GM12878 (cell line): ENCODE data around the gene SARS1.

Experiments
- EP300 ChIP-seq, 2 experiments: fragments of 150-350 bp in 1 of 2; IDR thresholded peaks; 2 replicates each; pipeline ENCODE4 v1.6.1; 2011 to 2012; ENCODE audit warnings: low read depth in 2 of 2, low read length in 2 of 2, borderline replicate concordance in 1 of 2, improper control_type of control experiment in 1 of 2, inconsistent platforms in 1 of 2; ENCODE audit not compliant: control insufficient read depth in 1 of 2
- EZH2 ChIP-seq: IDR thresholded peaks from 2 replicates; pipeline ENCODE4 v1.6.1; 2012; ENCODE audit warnings: low read depth, mild to moderate bottlenecking, control low read depth, inconsistent platforms, low read length, borderline replicate concordance; ENCODE audit not compliant: control insufficient read depth
- GABPA ChIP-seq: IDR thresholded peaks from 2 replicates; pipeline ENCODE4 v1.6.1; 2014; ENCODE audit warnings: antibody characterized with exemption, low read depth, mild to moderate bottlenecking, inconsistent platforms
- SREBF2 ChIP-seq: IDR thresholded peaks from 2 replicates; pipeline ENCODE4 v1.6.1; 2012; ENCODE audit warnings: mild to moderate bottlenecking, low read length
- STAT1 ChIP-seq: fragments of 450-650 bp; conservative IDR thresholded peaks from 2 replicates; pipeline ENCODE4 v1.6.1; 2014; ENCODE audit warnings: antibody characterized with exemption, mild to moderate bottlenecking
- YY1 ChIP-seq: IDR thresholded peaks from 2 replicates; pipeline ENCODE4 v1.6.1; 2011; ENCODE audit warnings: low read depth, mild to moderate bottlenecking, low read length
- TF ChIP-seq, protein P1 (sequence below), 3 experiments: IDR thresholded peaks in 2 of 3; conservative IDR thresholded peaks in 1 of 3; 2 replicates each; pipeline ENCODE4 v1.5.1; 2011; ENCODE audit warnings: low read depth in 3 of 3, low read length in 3 of 3, mild to moderate bottlenecking in 3 of 3, control low read depth in 2 of 3, moderate library complexity in 2 of 3, inconsistent platforms in 1 of 3, mixed read lengths in 1 of 3; ENCODE audit not compliant: control insufficient read depth in 2 of 3, insufficient read depth in 1 of 3; ENCODE audit errors: extremely low read depth in 1 of 3
- TF ChIP-seq, protein P2 (sequence below): IDR thresholded peaks from 2 replicates; pipeline ENCODE4 v1.6.1; 2011; ENCODE audit warnings: low read depth, low read length, improper control_type of control experiment, borderline replicate concordance
- TF ChIP-seq, protein P3 (sequence below): IDR thresholded peaks from 2 replicates; pipeline ENCODE4 v1.6.1; 2012; ENCODE audit warnings: low read depth, low read length, improper control_type of control experiment

DNA sequence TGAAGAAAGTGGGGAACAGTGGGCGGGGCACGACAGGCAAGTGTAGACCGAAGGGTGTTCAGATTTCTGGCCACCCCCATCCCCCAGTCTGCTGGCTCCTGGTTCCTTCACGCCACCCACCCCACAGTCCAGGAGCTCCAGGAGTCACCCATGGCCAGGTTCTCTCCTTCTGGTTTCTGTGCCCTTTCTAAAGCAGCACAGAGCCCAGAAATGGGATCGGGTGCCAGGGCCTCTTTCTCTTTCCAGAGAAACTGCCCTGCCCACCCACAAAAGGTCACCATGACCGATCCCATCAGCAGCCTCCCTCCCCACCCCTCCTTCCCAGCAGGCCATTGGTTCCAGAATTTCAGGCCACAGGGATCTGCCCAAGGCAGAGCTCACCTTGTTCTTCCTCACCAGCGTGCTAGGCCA, 32.4 kb downstream of the SARS1 start:
- TF ChIP-seq, protein P1, sequence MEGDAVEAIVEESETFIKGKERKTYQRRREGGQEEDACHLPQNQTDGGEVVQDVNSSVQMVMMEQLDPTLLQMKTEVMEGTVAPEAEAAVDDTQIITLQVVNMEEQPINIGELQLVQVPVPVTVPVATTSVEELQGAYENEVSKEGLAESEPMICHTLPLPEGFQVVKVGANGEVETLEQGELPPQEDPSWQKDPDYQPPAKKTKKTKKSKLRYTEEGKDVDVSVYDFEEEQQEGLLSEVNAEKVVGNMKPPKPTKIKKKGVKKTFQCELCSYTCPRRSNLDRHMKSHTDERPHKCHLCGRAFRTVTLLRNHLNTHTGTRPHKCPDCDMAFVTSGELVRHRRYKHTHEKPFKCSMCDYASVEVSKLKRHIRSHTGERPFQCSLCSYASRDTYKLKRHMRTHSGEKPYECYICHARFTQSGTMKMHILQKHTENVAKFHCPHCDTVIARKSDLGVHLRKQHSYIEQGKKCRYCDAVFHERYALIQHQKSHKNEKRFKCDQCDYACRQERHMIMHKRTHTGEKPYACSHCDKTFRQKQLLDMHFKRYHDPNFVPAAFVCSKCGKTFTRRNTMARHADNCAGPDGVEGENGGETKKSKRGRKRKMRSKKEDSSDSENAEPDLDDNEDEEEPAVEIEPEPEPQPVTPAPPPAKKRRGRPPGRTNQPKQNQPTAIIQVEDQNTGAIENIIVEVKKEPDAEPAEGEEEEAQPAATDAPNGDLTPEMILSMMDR (IDR thresholded peaks at IDR 0.05 in 2 of 3, conservative IDR thresholded peaks at IDR 0.05 in 1 of 3; ENCODE audit: control insufficient read depth in 2 of 3, extremely low read depth in 1 of 3, insufficient read depth in 1 of 3, low read depth in 3 of 3, low read length in 3 of 3) = no peak
- TF ChIP-seq GABPA (no peak), EP300 (IDR thresholded peaks at IDR 0.05; ENCODE audit: borderline replicate concordance in 1 of 2, control insufficient read depth in 1 of 2, low read depth in 2 of 2, low read length in 2 of 2) (no peak), STAT1 (no peak), YY1 (no peak), EZH2 (no peak), SREBF2 (no peak)
- TF ChIP-seq, protein P2, sequence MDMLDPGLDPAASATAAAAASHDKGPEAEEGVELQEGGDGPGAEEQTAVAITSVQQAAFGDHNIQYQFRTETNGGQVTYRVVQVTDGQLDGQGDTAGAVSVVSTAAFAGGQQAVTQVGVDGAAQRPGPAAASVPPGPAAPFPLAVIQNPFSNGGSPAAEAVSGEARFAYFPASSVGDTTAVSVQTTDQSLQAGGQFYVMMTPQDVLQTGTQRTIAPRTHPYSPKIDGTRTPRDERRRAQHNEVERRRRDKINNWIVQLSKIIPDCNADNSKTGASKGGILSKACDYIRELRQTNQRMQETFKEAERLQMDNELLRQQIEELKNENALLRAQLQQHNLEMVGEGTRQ = no peak
- TF ChIP-seq, protein P3, sequence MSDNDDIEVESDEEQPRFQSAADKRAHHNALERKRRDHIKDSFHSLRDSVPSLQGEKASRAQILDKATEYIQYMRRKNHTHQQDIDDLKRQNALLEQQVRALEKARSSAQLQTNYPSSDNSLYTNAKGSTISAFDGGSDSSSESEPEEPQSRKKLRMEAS = no peak
